ENCODE measurements around the gene CD24. TPM values are rescaled to one million over a fixed set of nuclear protein-coding genes. Genes with fewer than 3 reads are reported as not detected.

The CD24 gene
- total RNA-seq, 1 experiment from 2014 or later = 937 TPM

DNA sequence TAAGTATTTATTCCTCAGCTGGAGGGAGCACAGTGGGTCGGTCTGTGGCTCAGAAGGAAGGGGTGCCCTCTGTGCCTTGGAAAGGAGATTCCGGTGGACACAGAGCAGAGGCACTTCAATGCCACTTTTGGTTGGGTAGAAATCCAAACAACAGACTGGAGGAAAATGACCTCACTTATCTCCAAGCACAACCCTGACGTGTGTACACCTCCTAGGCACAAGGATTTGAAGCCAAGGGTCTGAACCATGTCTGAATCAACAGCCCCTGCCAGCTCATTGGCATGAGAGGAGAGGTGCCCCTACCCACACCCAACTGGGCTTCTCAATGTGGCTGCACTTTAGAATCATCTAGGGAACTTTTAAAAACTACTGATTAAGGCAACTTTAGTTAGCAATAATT, 13.4 kb downstream of the CD24 start:
- ATAC-seq = no peak
- Mint-ChIP-seq H3K4me3 (no peak overlapping the region), H3K4me1 (no peaks in the 10 kb centered on the region), H3K36me3 (no peaks in the 10 kb centered on the region), H3K27me3 (ENCODE audit: low read depth) (no peaks in the 10 kb centered on the region), H3K27ac (no peak overlapping the region), H3K9me3 (peaks cover 7% of the 10 kb centered on the region)
- ChIA-PET POLR2A (no interaction called here), CTCF (no interaction called here)
- TF ChIP-seq, protein P1, sequence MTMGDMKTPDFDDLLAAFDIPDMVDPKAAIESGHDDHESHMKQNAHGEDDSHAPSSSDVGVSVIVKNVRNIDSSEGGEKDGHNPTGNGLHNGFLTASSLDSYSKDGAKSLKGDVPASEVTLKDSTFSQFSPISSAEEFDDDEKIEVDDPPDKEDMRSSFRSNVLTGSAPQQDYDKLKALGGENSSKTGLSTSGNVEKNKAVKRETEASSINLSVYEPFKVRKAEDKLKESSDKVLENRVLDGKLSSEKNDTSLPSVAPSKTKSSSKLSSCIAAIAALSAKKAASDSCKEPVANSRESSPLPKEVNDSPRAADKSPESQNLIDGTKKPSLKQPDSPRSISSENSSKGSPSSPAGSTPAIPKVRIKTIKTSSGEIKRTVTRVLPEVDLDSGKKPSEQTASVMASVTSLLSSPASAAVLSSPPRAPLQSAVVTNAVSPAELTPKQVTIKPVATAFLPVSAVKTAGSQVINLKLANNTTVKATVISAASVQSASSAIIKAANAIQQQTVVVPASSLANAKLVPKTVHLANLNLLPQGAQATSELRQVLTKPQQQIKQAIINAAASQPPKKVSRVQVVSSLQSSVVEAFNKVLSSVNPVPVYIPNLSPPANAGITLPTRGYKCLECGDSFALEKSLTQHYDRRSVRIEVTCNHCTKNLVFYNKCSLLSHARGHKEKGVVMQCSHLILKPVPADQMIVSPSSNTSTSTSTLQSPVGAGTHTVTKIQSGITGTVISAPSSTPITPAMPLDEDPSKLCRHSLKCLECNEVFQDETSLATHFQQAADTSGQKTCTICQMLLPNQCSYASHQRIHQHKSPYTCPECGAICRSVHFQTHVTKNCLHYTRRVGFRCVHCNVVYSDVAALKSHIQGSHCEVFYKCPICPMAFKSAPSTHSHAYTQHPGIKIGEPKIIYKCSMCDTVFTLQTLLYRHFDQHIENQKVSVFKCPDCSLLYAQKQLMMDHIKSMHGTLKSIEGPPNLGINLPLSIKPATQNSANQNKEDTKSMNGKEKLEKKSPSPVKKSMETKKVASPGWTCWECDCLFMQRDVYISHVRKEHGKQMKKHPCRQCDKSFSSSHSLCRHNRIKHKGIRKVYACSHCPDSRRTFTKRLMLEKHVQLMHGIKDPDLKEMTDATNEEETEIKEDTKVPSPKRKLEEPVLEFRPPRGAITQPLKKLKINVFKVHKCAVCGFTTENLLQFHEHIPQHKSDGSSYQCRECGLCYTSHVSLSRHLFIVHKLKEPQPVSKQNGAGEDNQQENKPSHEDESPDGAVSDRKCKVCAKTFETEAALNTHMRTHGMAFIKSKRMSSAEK (CRISPR knock-in tag; IDR thresholded peaks at IDR 0.05; ENCODE audit: borderline replicate concordance) = no peak
- TF ChIP-seq ZBTB21 (CRISPR knock-in tag; IDR thresholded peaks at IDR 0.05; ENCODE audit: borderline replicate concordance) = no peak
- TF ChIP-seq ZNF416 (CRISPR knock-in tag; IDR thresholded peaks at IDR 0.05) = no peak
- TF ChIP-seq CREM (CRISPR knock-in tag; IDR thresholded peaks at IDR 0.05) = no peak
- no peak for DNase-seq (ENCODE audit: low spot score)

DNA sequence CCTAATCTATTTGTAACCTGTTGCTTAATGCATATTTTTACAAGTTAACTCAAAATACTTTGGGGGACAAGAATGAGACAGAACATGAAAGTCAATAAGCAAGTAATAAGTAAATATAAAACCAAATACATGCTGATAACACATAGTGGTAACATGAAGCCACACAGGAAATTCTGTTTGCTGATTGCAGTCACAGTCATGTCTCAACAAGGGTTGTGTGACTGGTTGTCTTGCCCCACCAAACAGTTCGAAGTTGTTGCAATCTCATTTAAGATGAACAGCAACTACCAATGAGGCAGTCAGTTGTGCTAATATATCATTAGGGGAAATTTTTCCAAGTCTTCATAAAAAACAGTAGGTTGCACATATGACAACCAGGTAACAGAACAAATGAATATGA, 14.5 kb downstream of the CD24 start:
- Mint-ChIP-seq H3K9me3 (peaks cover 7% of the 10 kb centered on the region), H3K36me3 (no peaks in the 10 kb centered on the region), H3K4me3 (no peak overlapping the region), H3K4me1 (no peaks in the 10 kb centered on the region), H3K27ac (no peak overlapping the region), H3K27me3 (ENCODE audit: low read depth) (no peaks in the 10 kb centered on the region)
- DNase-seq (ENCODE audit: low spot score) = no peak
- ATAC-seq = no peak
- ChIA-PET POLR2A (no interaction called here), CTCF (no interaction called here)
- no peak for TF ChIP-seq RELA (CRISPR knock-in tag; IDR thresholded peaks at IDR 0.05; ENCODE audit: borderline replicate concordance)

DNA sequence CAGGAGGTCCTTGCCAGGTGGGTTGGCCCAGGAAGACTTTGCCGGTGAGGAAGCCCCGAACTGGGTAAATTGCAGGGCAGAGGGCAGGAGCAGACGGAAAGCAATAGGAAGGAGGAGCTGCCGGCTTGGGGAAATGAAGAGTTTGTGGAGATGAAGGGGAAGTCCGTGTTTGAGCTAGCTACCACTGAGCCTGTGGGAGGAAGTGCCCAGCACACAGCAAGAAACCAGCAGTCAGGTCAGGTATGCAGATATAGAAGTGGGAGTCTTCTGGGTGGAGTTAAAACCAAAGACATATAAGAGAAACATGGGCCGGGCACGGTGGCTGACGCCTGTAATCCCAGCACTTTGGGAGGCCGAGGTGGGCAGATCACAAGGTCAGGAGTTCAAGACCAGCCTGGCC, 34.7 kb downstream of the CD24 start:
- CTCF ChIA-PET = interaction anchor here (0.6 to 1.4 kb wide), 3 partner anchors 17 to 374 kb away, joined by 3 read pairs; no protein-coding TSS in a partner anchor
- no peaks in the 10 kb centered on the region for H3K27me3 Mint-ChIP-seq (ENCODE audit: low read depth)
- H3K36me3 Mint-ChIP-seq = no peaks in the 10 kb centered on the region
- no peaks in the 10 kb centered on the region for H3K9me3 Mint-ChIP-seq
- peak; percentile 22; the same call in 1 of the 2 replicates for ATAC-seq
- no peak for DNase-seq (ENCODE audit: low spot score)
- no peak overlapping the region for H3K4me3 Mint-ChIP-seq
- POLR2A ChIA-PET = interaction anchor here (0.7 kb wide), 1 partner anchor 33 kb away, joined by 6 read pairs; no protein-coding TSS in a partner anchor
- no peak overlapping the region for H3K27ac Mint-ChIP-seq
- peaks cover 10% of the 10 kb centered on the region for H3K4me1 Mint-ChIP-seq
- no peak for TF ChIP-seq RELA (CRISPR knock-in tag; IDR thresholded peaks at IDR 0.05; ENCODE audit: borderline replicate concordance)
- TF ChIP-seq, protein P2, sequence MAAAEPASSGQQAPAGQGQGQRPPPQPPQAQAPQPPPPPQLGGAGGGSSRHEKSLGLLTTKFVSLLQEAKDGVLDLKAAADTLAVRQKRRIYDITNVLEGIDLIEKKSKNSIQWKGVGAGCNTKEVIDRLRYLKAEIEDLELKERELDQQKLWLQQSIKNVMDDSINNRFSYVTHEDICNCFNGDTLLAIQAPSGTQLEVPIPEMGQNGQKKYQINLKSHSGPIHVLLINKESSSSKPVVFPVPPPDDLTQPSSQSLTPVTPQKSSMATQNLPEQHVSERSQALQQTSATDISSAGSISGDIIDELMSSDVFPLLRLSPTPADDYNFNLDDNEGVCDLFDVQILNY (CRISPR knock-in tag; IDR thresholded peaks at IDR 0.05) = no peak
- TF ChIP-seq, protein P3, sequence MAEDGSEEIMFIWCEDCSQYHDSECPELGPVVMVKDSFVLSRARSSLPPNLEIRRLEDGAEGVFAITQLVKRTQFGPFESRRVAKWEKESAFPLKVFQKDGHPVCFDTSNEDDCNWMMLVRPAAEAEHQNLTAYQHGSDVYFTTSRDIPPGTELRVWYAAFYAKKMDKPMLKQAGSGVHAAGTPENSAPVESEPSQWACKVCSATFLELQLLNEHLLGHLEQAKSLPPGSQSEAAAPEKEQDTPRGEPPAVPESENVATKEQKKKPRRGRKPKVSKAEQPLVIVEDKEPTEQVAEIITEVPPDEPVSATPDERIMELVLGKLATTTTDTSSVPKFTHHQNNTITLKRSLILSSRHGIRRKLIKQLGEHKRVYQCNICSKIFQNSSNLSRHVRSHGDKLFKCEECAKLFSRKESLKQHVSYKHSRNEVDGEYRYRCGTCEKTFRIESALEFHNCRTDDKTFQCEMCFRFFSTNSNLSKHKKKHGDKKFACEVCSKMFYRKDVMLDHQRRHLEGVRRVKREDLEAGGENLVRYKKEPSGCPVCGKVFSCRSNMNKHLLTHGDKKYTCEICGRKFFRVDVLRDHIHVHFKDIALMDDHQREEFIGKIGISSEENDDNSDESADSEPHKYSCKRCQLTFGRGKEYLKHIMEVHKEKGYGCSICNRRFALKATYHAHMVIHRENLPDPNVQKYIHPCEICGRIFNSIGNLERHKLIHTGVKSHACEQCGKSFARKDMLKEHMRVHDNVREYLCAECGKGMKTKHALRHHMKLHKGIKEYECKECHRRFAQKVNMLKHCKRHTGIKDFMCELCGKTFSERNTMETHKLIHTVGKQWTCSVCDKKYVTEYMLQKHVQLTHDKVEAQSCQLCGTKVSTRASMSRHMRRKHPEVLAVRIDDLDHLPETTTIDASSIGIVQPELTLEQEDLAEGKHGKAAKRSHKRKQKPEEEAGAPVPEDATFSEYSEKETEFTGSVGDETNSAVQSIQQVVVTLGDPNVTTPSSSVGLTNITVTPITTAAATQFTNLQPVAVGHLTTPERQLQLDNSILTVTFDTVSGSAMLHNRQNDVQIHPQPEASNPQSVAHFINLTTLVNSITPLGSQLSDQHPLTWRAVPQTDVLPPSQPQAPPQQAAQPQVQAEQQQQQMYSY (CRISPR knock-in tag; IDR thresholded peaks at IDR 0.05) = no peak
- TF ChIP-seq, protein P4, sequence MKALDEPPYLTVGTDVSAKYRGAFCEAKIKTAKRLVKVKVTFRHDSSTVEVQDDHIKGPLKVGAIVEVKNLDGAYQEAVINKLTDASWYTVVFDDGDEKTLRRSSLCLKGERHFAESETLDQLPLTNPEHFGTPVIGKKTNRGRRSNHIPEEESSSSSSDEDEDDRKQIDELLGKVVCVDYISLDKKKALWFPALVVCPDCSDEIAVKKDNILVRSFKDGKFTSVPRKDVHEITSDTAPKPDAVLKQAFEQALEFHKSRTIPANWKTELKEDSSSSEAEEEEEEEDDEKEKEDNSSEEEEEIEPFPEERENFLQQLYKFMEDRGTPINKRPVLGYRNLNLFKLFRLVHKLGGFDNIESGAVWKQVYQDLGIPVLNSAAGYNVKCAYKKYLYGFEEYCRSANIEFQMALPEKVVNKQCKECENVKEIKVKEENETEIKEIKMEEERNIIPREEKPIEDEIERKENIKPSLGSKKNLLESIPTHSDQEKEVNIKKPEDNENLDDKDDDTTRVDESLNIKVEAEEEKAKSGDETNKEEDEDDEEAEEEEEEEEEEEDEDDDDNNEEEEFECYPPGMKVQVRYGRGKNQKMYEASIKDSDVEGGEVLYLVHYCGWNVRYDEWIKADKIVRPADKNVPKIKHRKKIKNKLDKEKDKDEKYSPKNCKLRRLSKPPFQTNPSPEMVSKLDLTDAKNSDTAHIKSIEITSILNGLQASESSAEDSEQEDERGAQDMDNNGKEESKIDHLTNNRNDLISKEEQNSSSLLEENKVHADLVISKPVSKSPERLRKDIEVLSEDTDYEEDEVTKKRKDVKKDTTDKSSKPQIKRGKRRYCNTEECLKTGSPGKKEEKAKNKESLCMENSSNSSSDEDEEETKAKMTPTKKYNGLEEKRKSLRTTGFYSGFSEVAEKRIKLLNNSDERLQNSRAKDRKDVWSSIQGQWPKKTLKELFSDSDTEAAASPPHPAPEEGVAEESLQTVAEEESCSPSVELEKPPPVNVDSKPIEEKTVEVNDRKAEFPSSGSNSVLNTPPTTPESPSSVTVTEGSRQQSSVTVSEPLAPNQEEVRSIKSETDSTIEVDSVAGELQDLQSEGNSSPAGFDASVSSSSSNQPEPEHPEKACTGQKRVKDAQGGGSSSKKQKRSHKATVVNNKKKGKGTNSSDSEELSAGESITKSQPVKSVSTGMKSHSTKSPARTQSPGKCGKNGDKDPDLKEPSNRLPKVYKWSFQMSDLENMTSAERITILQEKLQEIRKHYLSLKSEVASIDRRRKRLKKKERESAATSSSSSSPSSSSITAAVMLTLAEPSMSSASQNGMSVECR (CRISPR knock-in tag; IDR thresholded peaks at IDR 0.05; ENCODE audit: borderline replicate concordance) = no peak
- no peak for TF ChIP-seq ZNF263 (CRISPR knock-in tag; IDR thresholded peaks at IDR 0.05; ENCODE audit: low read depth)
- TF ChIP-seq NR1H2 (CRISPR knock-in tag; IDR thresholded peaks at IDR 0.05) = no peak
- TF ChIP-seq, protein P1 (CRISPR knock-in tag; IDR thresholded peaks at IDR 0.05; ENCODE audit: borderline replicate concordance) = no peak
- TF ChIP-seq, protein P5, sequence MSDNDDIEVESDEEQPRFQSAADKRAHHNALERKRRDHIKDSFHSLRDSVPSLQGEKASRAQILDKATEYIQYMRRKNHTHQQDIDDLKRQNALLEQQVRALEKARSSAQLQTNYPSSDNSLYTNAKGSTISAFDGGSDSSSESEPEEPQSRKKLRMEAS (CRISPR knock-in tag; IDR thresholded peaks at IDR 0.05) = no peak
- no peak for TF ChIP-seq NFE2L1 (CRISPR knock-in tag; IDR thresholded peaks at IDR 0.05)
- TF ChIP-seq NFATC4 (CRISPR knock-in tag; IDR thresholded peaks at IDR 0.05) = no peak
